Activated CD4-positive, alpha-beta T cell treated with anti-CD3 and anti-CD28 coated beads, Interleukin-2, amount 50 U/mL, for 4 hours (primary cell): ENCODE results near the gene TMEM253.
A peak's percentile ranks its signal among the peaks of the same experiment; 100 is the strongest.

Experiments
- DNase-seq, 2 experiments: peaks; one replicate each; pipeline ENCODE4 v3.0.0-alpha.2; 2020

TMEM253 gene

DNA sequence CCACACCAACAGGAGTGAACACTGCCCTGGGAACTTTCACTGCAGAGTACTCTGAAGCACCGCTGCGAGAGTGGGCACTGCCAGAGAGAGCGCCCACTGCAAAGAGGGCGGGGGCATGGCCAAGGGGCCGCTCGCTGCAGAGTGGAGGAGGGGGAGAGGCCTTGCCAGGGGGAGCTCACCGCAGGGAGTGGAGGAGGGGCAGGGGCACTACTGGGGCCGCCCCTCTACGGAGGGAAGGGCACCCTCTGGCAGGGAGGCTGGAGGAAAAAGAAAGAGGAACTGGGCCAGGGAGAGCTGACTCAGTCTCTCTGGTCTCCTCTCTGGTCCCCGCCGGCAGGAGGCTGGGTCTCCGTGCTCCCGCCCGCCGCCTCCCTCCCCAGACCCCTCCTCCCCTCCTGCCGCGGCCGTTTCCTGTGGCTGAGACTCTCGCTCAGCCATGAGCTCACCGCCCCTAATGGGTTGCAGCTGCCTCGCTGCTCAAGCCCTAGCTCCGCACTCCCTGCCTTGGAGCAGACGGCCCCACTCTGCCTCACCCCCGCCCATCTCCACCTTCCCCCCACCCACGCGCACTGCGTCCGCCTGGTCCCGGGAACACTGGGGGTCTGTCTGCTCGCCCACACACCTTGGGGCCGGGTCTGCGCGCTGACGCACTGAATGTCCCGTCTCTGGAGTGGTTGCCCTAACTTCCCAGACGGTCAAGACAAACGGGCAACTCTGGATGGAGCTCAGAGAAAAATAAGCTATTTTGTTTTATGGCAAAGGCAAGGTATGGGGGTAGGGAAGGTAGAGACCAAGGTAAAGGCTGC lies 29.4 kb upstream of the TMEM253 start:
- peak in 1 of 2 experiments; percentile 9 for DNase-seq

DNA sequence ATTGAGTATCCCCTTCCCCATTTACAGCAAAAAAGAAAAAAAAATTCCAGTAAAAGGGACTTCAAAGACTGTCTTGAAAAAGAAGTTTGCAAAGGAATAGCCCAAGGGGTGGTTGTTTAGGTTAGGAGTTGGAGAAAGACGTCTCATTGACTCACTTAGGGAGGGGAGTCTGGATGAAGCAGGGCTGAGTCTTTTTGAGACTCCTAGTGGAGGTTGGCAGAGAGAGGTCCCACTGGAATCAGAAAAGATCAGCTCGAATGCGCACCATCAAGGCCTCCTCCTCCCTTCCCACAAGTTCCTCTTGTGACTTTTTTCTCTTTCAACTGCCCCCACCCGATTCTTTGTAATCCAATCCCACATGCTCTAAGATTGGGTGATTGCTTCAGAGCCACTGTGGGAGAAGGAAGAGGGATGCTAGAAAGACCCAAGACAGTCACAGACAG lies 28.8 kb upstream of the TMEM253 start:
- no peak for DNase-seq

DNA sequence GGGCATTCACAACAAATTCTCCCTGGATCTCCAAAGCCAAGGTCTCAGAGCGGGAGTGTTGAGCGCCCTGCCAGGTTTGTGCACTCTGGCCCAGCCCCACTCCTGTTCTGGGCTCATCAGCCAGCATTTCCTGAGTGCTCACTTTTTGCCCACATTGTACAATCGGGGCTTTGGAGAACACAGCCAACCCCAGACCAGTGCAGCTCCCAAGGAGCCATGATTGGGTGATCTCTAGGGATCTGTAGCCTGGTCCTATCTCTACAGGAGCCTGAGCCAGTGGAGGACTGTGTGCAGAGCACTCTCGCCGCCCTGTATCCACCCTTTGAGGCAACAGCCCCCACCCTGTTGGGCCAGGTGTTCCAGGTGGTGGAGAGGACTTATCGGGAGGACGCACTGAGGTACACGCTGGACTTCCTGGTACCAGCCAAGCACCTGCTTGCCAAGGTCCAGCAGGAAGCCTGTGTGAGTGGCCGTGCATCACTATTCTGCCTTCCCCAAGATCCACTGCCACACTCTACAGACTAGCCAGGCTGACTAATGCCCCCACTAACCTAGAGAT lies 28.0 kb upstream of the TMEM253 start:
- no peak for DNase-seq

DNA sequence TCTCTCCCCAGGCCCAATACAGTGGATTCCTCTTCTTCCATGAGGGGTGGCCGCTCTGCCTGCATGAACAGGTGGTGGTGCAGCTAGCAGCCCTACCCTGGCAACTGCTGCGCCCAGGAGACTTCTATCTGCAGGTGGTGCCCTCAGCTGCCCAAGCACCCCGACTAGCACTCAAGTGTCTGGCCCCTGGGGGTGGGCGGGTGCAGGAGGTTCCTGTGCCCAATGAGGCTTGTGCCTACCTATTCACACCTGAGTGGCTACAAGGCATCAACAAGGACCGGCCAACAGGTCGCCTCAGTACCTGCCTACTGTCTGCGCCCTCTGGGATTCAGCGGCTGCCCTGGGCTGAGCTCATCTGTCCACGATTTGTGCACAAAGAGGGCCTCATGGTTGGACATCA lies 26.9 kb upstream of the TMEM253 start:
- no peak for DNase-seq

DNA sequence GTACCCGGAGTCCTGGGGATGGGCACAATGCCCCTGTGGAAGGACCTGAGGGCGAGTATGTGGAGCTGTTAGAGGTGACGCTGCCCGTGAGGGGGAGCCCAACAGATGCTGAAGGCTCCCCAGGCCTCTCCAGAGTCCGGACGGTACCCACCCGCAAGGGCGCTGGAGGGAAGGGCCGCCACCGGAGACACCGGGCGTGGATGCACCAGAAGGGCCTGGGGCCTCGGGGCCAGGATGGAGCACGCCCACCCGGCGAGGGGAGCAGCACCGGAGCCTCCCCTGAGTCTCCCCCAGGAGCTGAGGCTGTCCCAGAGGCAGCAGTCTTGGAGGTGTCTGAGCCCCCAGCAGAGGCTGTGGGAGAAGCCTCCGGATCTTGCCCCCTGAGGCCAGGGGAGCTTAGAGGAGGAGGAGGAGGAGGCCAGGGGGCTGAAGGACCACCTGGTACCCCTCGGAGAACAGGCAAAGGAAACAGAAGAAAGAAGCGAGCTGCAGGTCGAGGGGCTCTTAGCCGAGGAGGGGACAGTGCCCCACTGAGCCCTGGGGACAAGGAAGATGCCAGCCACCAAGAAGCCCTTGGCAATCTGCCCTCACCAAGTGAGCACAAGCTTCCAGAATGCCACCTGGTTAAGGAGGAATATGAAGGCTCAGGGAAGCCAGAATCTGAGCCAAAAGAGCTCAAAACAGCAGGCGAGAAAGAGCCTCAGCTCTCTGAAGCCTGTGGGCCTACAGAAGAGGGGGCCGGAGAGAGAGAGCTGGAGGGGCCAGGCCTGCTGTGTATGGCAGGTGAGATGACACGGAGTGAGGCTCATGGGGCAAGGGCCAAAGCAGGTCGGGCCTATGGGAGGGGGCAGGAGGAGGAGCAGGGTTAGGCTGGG lies 26.2 kb upstream of the TMEM253 start:
- no peak for DNase-seq

DNA sequence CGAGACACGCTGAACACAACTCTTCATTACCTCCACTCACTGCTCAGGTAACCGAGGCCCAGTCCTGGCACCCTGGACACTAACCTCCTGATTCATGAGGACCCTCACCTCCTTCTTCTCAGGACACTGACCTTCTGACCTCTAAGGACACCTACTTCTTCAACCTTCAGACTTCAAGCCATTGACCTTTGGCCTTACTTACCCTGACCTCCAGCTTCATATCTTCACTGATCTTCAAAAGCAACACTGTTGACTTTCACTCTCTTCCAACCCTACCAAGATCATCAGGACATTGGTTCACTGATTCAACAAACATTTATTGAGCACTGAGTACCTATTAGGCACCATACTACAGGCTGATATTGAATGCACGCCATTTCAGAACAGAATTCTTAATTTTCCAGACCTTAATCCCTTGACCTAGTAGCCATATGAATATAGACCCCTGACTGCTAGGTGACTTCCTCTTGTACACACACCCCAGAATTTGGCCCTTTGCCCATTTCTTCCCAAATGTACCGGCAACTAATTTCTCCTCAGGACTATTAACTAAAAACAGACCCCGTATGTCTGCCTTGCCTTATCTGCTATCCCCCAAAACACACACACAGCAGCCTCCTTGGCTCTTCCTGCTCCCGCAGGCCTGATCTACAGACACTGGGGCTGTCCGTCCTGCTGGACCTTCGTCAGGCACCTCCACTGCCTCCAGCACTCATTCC lies 25.0 kb upstream of the TMEM253 start:
- DNase-seq, result no peak

DNA sequence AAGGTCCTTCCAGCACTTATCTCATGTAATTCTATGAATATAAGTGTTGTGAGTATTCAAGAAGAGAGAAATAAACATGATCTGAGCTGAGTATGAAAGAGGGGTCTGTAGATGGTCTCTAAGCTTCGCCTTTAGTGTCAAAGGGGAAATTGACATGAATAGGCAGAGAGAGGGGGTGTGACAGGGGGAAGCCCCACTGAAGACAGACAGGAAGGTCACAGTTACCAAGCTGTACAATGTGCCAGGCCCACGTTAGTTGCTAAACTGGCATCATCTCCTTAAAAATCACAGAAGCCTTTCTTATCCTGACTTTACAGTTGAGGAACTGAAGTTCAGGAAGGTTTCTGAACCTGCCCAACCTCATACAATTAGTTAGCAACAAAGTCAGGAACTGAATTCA lies 23.2 kb upstream of the TMEM253 start:
- DNase-seq, result no peak

DNA sequence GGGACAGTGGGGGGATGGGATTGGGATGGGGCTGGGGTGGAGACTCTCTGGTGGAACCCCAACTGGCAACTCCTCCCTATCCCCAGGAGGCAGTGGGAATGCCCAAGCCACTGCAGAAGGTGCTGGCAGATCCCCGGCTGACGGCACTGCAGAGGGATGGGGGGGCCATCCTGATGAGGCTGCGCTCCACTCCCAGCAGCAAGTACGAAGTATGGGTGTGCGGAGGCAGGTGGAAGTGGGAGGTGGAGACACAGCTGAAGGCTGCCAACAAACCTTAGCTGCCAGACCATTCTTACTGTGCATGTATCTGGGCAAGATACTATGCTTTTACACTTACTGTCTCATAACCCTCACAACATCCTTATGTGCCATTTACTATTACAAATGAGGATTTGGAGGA lies 22.6 kb upstream of the TMEM253 start:
- no peak for DNase-seq

DNA sequence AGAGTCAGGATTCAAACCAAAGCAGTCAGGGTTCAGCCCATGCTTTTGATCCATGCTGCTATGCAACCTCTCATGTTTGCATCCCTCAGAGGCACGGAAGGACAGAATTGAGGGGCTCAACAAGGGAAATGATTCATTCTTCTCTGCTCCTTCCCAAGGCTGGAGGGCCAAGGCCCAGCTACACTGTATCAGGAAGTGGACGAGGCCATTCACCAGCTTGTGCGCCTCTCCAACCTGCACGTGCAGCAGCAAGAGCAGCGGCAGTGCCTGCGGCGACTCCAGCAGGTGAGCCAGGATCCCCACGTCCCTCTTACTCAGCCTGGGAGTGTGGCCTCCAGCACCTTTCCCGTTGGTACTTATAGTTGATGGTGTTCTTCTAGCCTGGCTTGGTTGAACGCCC lies 22.1 kb upstream of the TMEM253 start:
- DNase-seq, result no peak

DNA sequence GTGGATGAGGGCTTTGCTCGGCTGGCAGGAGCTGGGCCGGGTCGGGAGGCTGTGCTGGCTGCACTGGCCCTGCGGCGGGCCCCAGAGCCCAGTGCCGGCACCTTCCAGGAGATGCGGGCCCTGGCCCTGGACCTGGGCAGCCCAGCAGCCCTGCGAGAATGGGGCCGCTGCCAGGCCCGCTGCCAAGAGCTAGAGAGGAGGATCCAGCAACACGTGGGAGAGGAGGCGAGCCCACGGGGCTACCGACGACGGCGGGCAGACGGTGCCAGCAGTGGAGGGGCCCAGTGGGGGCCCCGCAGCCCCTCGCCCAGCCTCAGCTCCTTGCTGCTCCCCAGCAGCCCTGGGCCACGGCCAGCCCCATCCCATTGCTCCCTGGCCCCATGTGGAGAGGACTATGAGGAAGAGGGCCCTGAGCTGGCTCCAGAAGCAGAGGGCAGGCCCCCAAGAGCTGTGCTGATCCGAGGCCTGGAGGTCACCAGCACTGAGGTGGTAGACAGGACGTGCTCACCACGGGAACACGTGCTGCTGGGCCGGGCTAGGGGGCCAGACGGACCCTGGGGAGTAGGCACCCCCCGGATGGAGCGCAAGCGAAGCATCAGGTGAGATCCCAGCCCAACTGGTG lies 19.2 kb upstream of the TMEM253 start:
- DNase-seq, result no peak

DNA sequence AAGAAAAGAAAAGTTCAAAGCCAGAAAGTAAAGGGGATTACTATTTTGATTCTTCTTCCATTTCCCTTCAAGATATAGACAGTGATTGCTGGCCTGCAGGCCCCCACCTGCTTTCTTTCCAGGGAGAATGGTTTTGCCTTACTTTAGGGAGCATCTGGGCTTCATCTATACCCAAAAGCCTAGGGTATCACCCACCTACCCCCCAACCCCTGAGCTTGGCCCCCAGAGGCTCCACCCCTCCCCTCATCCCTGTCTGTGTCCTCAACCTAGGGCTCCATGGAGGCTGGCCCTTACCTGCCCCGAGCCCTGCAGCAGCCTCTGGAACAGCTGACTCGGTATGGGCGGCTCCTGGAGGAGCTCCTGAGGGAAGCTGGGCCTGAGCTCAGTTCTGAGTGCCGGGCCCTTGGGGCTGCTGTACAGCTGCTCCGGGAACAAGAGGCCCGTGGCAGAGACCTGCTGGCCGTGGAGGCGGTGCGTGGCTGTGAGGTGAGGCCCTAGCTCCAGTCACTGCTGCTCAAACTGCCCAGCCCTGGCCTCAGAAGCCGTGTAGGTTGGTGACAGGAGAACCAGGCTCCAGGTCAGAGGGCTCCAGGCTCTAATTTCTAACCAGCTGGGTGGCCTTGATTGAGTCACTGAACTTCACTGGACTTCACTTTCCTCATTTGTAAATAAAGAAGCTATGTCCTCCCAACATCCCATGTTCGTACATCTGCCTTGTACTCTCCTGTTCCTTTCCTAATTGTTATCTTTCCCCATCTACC lies 17.1 kb upstream of the TMEM253 start:
- DNase-seq, result no peak

DNA sequence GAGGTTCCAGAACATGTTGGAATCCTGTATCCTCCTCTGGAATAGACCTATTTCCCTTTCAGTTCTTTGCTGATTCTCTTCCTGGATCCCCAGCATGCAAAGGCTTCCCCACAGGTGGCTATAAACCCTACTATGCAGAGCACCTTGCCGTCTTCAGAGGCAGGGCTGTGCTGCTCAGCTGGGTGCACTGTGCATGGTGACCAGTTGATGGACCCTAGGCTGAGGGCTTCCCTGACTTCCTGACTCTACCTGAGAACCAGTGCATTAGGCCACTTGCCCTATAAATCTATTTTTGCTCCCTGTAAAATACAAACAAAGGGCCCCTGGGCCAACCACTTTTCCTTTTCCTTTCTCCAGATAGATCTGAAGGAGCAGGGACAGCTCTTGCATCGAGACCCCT lies 16.5 kb upstream of the TMEM253 start:
- no peak for DNase-seq

DNA sequence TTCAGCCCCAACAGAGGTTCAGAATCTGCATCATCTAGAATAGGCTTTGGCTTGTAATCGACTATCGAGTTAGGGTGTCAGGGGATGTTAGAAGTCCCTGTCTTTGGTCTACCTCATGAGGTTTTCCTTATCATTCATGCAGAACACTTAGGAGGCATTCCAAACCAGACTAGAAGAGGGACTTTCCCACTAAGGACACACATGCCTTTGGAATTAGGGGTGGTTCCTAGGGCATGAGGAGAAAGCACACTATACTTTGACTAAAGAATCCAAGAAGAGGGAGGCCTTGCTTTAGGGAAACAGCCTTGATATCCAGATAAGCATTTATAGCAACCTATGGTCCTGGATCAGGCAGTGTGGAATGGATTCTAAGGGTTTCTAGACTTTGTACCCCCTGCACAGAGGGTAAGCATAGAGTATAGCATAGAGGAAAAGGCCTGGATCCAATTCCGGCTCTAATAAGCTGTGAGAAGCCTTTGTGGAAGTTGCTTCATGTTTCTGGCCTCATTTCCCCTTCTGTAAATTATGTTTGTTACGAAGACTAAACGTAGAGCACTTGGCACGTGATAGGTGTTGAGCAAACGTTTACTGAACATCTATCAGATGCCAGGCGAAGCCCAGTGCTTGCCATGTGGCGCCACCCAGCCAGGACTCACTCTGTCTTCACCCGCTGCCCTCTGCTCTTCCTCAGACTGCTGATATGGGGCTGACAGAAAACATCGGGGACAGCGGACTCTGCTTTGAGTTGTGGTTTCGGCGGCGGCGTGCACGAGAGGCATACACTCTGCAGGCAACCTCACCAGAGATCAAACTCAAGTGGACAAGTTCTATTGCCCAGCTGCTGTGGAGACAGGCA lies 15.6 kb upstream of the TMEM253 start:
- DNase-seq, result no peak

DNA sequence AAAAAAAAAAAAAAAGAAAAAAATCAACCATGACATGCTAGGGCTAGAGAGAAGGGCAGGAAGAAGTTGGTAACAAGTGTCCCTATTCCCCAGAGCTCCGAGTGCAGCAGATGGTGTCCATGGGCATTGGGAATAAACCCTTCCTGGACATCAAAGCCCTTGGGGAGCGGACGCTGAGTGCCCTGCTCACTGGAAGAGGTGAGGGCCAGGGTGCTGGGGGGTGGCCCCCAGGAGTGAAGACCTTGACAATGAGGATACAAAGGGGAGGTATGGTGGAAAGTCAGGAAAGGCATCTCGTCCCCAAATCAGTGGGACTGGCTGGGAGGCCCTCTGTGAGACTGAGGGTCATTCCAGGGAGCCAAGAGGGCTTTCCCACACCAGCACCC lies 14.0 kb upstream of the TMEM253 start:
- DNase-seq, result no peak

DNA sequence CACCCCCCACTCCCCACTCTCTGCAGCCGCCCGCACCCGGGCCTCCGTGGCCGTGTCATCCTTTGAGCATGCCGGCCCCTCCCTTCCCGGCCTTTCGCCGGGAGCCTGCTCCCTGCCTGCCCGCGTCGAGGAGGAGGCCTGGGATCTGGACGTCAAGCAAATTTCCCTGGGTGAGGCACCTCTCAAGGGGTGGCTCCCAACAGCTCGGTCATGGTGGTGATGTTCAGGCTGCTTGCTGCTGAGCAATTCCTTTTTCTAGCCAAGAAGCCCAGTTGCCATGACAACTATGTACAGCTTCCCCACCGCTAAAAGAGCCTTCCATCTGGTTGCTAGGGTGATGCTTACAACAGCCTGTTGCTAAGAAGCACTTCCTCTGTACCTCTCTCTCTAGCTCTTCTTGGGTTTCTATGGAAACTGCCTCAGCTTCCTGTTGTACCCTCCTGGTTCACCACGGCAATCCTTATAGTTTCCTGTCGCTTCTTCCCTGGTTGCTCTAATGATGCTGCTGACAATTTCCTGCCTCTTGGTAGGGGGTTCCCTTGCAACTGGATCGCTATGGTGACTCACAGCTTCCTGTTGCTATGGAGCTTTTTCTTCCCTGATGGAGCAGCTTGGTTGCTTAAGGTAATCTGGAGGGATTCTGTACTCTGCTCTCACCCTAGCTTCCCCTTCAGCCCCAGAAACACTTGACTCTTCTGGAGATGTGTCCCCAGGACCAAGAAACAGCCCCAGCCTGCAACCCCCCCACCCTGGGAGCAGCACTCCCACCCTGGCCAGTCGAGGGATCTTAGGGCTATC lies 13.4 kb upstream of the TMEM253 start:
- DNase-seq, result peak in 1 of 2 experiments; percentile 34

DNA sequence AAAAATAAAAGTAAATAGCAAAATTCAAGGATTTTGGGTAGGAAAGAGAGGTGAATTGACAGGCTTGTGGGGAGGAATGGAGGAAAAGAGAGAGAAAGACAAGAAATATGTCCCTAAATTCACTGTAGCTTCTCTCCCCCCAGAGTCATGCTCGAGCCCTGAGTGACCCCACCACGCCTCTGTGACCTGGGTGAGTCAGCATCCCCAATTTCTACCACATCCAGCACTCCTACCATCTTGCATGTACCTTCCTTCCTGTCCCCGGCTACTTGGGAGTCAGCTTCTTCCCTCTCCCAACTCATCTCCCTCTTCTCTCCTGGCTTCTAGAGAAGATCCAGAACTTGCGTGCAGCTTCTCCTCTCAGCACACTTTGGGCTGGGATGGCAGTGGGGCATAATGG lies 12.2 kb upstream of the TMEM253 start:
- no peak for DNase-seq

DNA sequence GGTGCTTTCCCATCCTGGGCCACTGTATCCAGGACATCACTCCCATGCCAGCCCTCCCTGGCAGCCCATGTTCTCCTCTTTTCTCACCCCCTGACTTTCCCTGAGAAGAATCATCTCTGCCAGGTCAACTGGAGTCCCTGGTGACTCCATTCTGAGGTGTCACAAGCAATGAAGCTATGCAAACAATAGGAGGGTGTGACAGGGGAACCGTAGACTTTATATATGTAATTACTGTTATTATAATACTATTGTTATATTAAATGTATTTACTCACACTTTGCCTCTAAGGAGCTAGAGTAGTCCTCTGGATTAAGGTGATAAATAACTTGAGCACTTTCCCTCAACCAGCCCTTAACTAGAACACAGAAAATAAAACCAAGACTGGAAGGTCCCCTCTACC lies 11.6 kb upstream of the TMEM253 start:
- DNase-seq, result no peak

DNA sequence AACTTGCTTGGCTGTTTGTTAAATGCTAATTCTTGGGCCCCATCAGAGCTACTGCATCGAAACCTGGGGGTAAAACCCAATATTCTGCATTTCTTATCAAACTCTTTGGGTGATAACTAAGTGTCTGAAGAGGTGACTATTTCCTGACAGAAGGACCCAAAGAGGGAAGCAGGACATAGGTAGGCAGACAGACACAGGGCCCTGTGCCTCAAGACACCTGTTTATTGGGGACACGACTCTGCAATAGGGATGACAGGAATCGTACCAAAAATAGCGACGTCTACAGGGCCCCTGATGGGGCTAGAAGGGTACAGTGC lies 11.0 kb upstream of the TMEM253 start:
- no peak for DNase-seq

DNA sequence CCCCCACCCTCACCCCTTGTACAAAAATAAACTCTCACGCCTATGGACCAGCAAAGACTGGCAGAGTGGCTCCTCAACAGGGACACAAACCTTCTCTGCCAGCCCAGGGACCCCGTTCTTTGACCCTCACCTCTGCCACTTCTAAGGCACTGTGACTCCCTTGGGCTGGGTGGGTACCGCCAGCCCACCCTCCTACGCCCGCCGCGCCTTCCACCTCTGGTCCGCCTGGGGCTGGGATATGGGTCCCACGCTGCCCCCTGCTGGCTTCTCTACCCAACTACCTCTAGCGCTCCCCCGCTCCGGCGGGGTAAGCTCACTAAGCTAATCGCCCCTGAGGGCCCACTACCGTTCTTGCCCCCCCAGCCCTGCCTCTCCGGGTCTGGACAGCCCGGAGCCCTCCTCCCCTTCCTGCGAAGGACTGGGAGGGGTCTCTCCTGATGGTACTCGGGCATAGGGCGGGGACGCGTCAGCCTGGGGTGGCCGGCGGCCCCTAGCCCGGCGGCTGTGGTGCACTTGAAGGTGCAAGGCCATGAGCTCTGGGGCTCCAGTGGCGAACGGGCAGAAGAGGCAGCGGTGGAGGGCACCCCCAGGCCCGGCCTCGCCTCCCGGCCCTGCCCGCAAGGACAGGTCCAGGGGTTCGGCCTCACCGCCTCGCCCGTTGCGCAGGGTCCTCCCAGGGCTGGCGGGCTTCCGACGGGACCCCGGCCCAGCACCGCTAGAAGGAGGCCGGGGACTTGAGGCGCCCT lies 10.5 kb upstream of the TMEM253 start:
- no peak for DNase-seq
